DMS53 (cell line): ENCODE results near the gene PPP1R10.

ENCODE experiments used
- DNase-seq: peaks from one replicate; lab custom pipeline; 2025; lab: John Stamatoyannopoulos, UW

Gene PPP1R10

GRCh38 chr6:30619561-30619960 is 2.5 kb upstream of the PPP1R10 start:
- no peak for DNase-seq

- peak; percentile 61 for DNase-seq
Observed at GRCh38 chr6:30618270-30618797, 1.3 kb upstream of the PPP1R10 start.

- peak; percentile 98 for DNase-seq
Observed at GRCh38 chr6:30617565-30618269, 674 bp upstream of the PPP1R10 start, which contains the start of gene MRPS18B. TSS of gene MRPS18B (plus strand) at chr6:30617840. CDS start at chr6:30617866, 26 bp downstream.

- peak; percentile 88 for DNase-seq
Observed at GRCh38 chr6:30615958-30616810, 859 bp downstream of the PPP1R10 start.

- peak; percentile 78 for DNase-seq
Observed at GRCh38 chr6:30615219-30615957, 1.7 kb downstream of the PPP1R10 start.

- DNase-seq, result peak; percentile 99
Observed at GRCh38 chr6:30614843-30615218, 2.2 kb downstream of the PPP1R10 start.

GRCh38 chr6:30614044-30614842 is 2.8 kb downstream of the PPP1R10 start:
- no peak for DNase-seq

- no peak for DNase-seq
Observed at GRCh38 chr6:30613251-30614043, 3.6 kb downstream of the PPP1R10 start.

- DNase-seq, result no peak
Observed at GRCh38 chr6:30612687-30613248, 4.3 kb downstream of the PPP1R10 start.

GRCh38 chr6:30612213-30612612 is 4.8 kb downstream of the PPP1R10 start:
- no peak for DNase-seq

- no peak for DNase-seq
Observed at GRCh38 chr6:30611856-30612194, 5.2 kb downstream of the PPP1R10 start.

GRCh38 chr6:30611150-30611855 is 5.7 kb downstream of the PPP1R10 start:
- no peak for DNase-seq

GRCh38 chr6:30610065-30610464 is 7.0 kb downstream of the PPP1R10 start:
- no peak for DNase-seq

GRCh38 chr6:30603961-30604360 is 13.1 kb downstream of the PPP1R10 start:
- DNase-seq, result no peak

GRCh38 chr6:30601815-30602641 is 15.0 kb downstream of the PPP1R10 start:
- no peak for DNase-seq

GRCh38 chr6:30601436-30601814 is 15.6 kb downstream of the PPP1R10 start:
- no peak for DNase-seq

GRCh38 chr6:30600451-30600961 is 16.5 kb downstream of the PPP1R10 start:
- peak; percentile 52 for DNase-seq

GRCh38 chr6:30599625-30600324 is 17.3 kb downstream of the PPP1R10 start:
- DNase-seq, result no peak
